NCI-H345 (cell line): Measurements from ENCODE around the gene RGS6.

Experiments used
- DNase-seq: peaks from one replicate; lab custom pipeline; 2025; lab: John Stamatoyannopoulos, UW

RGS6 gene

GRCh38 chr14:71947947-71948500, 15.8 kb downstream of the RGS6 start:
- DNase-seq: no peak

GRCh38 chr14:71952381-71953363, 20.4 kb downstream of the RGS6 start:
- no peak for DNase-seq

GRCh38 chr14:71956920-71957563, 24.8 kb downstream of the RGS6 start:
- DNase-seq: no peak

- no peak for DNase-seq
Measured at GRCh38 chr14:71959055-71959454, 26.8 kb downstream of the RGS6 start.

GRCh38 chr14:71960494-71961353, 28.5 kb downstream of the RGS6 start:
- no peak for DNase-seq

- DNase-seq: no peak
Measured at GRCh38 chr14:71961972-71962371, 29.7 kb downstream of the RGS6 start.

- no peak for DNase-seq
Measured at GRCh38 chr14:71964716-71965115, 32.5 kb downstream of the RGS6 start.

- DNase-seq: no peak
Measured at GRCh38 chr14:71966528-71966927, 34.3 kb downstream of the RGS6 start.

- no peak for DNase-seq
Measured at GRCh38 chr14:71967704-71968103, 35.5 kb downstream of the RGS6 start.

GRCh38 chr14:71970272-71970671, 38.0 kb downstream of the RGS6 start:
- DNase-seq: no peak

- DNase-seq: no peak
Measured at GRCh38 chr14:71985538-71986189, 53.4 kb downstream of the RGS6 start.

GRCh38 chr14:71988476-71988875, 56.2 kb downstream of the RGS6 start:
- DNase-seq: no peak

GRCh38 chr14:71988939-71989338, 56.7 kb downstream of the RGS6 start:
- DNase-seq: no peak

GRCh38 chr14:71994416-71994815, 62.2 kb downstream of the RGS6 start:
- DNase-seq: no peak

GRCh38 chr14:71995741-71996140, 63.5 kb downstream of the RGS6 start:
- no peak for DNase-seq

GRCh38 chr14:71996610-71997009, 64.4 kb downstream of the RGS6 start:
- no peak for DNase-seq

GRCh38 chr14:72000907-72001306, 68.7 kb downstream of the RGS6 start:
- DNase-seq: no peak

GRCh38 chr14:72002731-72003130, 70.5 kb downstream of the RGS6 start:
- DNase-seq: no peak

- DNase-seq: no peak
Measured at GRCh38 chr14:72008666-72009065, 76.4 kb downstream of the RGS6 start.

- DNase-seq: no peak
Measured at GRCh38 chr14:72010474-72010873, 78.2 kb downstream of the RGS6 start.

- DNase-seq: no peak
Measured at GRCh38 chr14:72013721-72014345, 81.6 kb downstream of the RGS6 start.
